ENCODE measurements around the gene OSBPL2. TPM values are rescaled to one million over a fixed set of nuclear protein-coding genes. Genes with fewer than 3 reads are reported as not detected.

OSBPL2 gene
- total and polyA plus RNA-seq, 7 donors = 9.6 to 30.9 (median 22.8) TPM

DNA sequence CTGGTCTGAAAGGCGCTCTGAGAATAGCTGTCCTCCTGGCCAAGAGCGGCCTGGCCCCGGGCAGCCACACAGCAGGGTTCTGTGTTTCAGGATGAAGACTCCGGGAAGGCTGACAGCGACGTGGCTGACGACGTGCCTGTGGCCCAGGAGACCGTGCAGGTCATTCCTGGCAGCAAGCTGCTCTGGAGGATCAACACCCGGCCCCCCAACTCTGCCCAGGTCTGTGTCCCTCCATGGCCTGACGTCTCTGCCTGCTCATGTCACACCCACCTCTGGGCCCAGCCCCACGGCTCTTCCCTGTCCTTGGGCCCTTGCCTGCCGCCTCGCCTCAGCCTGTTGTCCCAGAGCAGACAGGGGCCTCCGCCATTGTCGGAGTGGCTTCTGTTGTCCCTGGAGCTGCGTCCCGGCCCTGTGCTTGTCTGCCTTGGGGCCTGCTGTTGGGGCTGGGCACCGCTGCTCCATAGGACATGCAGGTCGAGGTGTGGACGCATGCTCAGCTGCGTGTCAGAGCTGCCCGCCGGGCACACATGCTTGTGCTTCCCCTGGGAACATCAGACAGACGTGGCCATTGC lies 48.3 kb downstream of the OSBPL2 start:
- peak in 2 of 4 donors; percentile 16 to 38 for ATAC-seq
- TF ChIP-seq, protein P1, sequence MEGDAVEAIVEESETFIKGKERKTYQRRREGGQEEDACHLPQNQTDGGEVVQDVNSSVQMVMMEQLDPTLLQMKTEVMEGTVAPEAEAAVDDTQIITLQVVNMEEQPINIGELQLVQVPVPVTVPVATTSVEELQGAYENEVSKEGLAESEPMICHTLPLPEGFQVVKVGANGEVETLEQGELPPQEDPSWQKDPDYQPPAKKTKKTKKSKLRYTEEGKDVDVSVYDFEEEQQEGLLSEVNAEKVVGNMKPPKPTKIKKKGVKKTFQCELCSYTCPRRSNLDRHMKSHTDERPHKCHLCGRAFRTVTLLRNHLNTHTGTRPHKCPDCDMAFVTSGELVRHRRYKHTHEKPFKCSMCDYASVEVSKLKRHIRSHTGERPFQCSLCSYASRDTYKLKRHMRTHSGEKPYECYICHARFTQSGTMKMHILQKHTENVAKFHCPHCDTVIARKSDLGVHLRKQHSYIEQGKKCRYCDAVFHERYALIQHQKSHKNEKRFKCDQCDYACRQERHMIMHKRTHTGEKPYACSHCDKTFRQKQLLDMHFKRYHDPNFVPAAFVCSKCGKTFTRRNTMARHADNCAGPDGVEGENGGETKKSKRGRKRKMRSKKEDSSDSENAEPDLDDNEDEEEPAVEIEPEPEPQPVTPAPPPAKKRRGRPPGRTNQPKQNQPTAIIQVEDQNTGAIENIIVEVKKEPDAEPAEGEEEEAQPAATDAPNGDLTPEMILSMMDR (IDR thresholded peaks at IDR 0.05) = no peak
- no peak for DNase-seq
- no peaks in the 10 kb centered on the region for H3K27me3 ChIP-seq (ENCODE audit: insufficient read depth in 3 of 3, low read length in 2 of 3)
- intact Hi-C loops (cut with DNase I) = no loop called here
- peaks cover 17% of the 10 kb centered on the region for H3K4me1 ChIP-seq
- H3K4me3 ChIP-seq = no peak overlapping the region
- peak overlapping the region; percentile 38 for H3K27ac ChIP-seq
- peaks cover 5 to 95% of the 10 kb centered on the region in 2 donors for H3K36me3 ChIP-seq (ENCODE audit: insufficient read depth in 1 of 2, low read depth in 1 of 2)
- 75 to 83% (median 82%) methylated on average over 25 of the region's 25 CpGs for WGBS, 3 donors
- no peaks in the 10 kb centered on the region for H3K9me3 ChIP-seq

DNA sequence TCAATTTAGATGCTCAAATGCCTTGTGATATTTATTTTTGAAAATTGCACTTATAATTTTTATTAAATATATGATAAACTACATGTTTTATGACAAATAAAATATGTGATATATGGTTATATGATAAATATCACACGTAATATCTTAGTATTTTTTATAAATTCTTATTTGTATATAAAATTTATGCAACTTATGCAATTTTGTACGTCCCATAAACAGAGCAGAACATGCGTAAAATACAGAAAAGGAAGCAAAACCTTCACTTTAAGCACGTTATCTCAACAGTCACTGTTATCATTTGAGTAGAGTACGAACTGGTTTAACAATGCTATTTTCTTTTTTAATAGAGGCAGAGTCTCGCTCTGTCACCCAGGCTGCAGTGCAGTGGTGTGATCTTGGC lies 48.8 kb downstream of the OSBPL2 start:
- no peaks in the 10 kb centered on the region for H3K27me3 ChIP-seq (ENCODE audit: insufficient read depth in 3 of 3, low read length in 2 of 3)
- intact Hi-C loops (cut with DNase I) = no loop called here
- H3K9me3 ChIP-seq = no peaks in the 10 kb centered on the region
- H3K27ac ChIP-seq = no peak overlapping the region
- peaks cover 4 to 95% of the 10 kb centered on the region in 2 donors for H3K36me3 ChIP-seq (ENCODE audit: insufficient read depth in 1 of 2, low read depth in 1 of 2)
- TF ChIP-seq, protein P1 (IDR thresholded peaks at IDR 0.05) = no peak
- no peak for ATAC-seq
- no peak overlapping the region for H3K4me3 ChIP-seq
- no peak for DNase-seq
- peaks cover 17% of the 10 kb centered on the region for H3K4me1 ChIP-seq
- WGBS, 3 donors = 87 to 94% (median 89%) methylated on average over 6 of the region's 6 CpGs

DNA sequence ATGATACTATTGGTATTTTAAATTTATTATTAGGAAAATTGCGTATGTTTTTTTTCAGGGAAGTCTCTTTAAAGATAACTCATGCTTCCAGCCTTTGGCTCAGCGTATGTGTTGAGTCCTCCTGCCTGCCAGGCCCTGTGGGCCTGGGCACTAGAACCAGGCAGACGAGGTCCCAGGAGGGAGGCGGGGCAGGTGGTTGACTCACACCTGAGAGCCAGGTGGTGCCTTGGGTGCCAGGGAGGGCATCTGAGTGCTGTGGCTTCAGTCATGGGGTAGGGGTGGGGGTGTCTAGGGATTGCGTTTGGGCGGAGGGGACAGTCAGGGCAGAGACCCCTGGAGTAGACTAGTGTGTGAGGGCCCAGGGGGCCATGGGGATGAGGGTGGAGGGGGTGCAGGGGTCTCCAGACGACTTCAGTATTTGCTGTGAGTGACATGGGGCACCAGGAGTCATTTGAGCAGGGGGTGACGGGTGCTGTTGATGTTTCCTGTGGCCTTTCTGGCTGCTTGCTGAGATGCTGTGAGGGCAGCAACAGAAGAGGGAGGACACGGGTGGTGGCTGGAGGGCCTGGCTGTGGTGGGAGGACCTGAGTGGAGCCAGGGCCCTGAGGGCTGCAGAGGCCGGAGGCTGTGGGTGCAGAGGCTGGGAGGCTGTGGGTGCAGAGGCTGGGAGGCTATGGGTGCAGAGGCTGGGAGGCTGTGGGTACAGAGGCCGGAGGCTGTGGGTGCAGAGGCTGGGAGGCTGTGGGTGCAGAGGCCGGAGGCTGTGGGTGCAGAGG lies 49.6 kb downstream of the OSBPL2 start:
- H3K4me1 ChIP-seq = peaks cover 10% of the 10 kb centered on the region
- no peak overlapping the region for H3K4me3 ChIP-seq
- no peaks in the 10 kb centered on the region for H3K27me3 ChIP-seq (ENCODE audit: insufficient read depth in 3 of 3, low read length in 2 of 3)
- TF ChIP-seq, protein P1 (IDR thresholded peaks at IDR 0.05) = no peak
- no peak for ATAC-seq
- no peak overlapping the region for H3K27ac ChIP-seq
- H3K9me3 ChIP-seq = no peaks in the 10 kb centered on the region
- DNase-seq = no peak
- 93 to 95% (median 95%) methylated on average over 12 of the region's 12 CpGs for WGBS, 3 donors
- intact Hi-C loops (cut with DNase I) = no loop called here
- peaks cover 4 to 95% of the 10 kb centered on the region in 2 donors for H3K36me3 ChIP-seq (ENCODE audit: insufficient read depth in 1 of 2, low read depth in 1 of 2)

DNA sequence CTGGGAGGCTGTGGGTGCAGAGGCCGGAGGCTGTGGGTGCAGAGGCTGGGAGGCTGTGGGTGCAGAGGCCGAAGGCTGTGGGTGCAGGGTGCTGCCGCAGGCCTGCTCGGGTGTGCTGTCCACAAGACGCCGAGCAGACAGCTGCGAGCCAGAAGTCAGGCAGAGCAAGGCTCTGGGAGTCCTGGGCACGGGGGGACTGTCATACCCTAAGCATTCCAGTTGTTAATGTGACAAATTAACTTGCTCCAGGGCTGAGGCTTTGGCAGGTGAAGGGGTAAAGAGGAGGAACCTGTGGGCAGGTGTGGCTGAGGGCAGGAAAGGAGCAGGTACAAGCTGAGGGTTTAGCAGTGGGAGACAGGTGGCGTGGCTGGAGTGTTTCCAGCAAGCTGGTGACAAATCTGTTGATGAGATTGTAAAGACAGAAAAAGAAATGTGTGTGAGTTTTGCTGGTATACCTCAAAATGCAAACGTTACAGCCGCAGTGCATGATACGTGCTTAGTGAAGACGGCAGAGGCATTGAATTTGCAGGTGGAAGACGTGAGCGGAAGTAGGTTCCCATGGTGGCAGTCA lies 50.3 kb downstream of the OSBPL2 start:
- no peaks in the 10 kb centered on the region for H3K27me3 ChIP-seq (ENCODE audit: insufficient read depth in 3 of 3, low read length in 2 of 3)
- 91 to 94% (median 92%) methylated on average over 15 of the region's 15 CpGs for WGBS, 3 donors
- no peak for DNase-seq
- H3K4me1 ChIP-seq = peaks cover 4% of the 10 kb centered on the region
- no peak overlapping the region for H3K4me3 ChIP-seq
- no peaks in the 10 kb centered on the region for H3K9me3 ChIP-seq
- intact Hi-C loops (cut with DNase I) = no loop called here
- TF ChIP-seq, protein P1 (IDR thresholded peaks at IDR 0.05) = no peak
- peaks cover 4 to 95% of the 10 kb centered on the region in 2 donors for H3K36me3 ChIP-seq (ENCODE audit: insufficient read depth in 1 of 2, low read depth in 1 of 2)
- no peak for ATAC-seq
- no peak overlapping the region for H3K27ac ChIP-seq

Measured in psoas muscle (tissue), 8 donors.